HepG2 (cell line): ENCODE measurements around the gene TRIM37. TPM values are rescaled to one million over a fixed set of nuclear protein-coding genes. Genes with fewer than 3 reads are reported as not detected.

Experiments used
- ATAC-seq: fragments of 200-7000 bp; cut with Tn5 transposase; 3 replicates; pipeline ENCODE4 v1.9.1; 2020; ENCODE audit warnings: mild to moderate bottlenecking, moderate library complexity
- BruUV-seq: library from RNA; stranded (reverse); fragments of 400-500 nt; replicated peaks from 2 replicates; lab custom pipeline; 2021; lab: Mats Ljungman, UMichigan
- CTCF ChIA-PET: fragments of 300-600 bp; formaldehyde crosslinking; extraction: SDS; loops from one replicate; lab custom pipeline; 2021; ENCODE audit warnings: low total read pairs, inconsistent platforms, low intra/inter-chr PET ratio; lab: Yijun Ruan, JAX
- POLR2A ChIA-PET: fragments of 350-600 bp; sonication (Branson Sonifier 250); formaldehyde crosslinking; loops from one replicate; lab custom pipeline; 2020; ENCODE audit warnings: antibody characterized with exemption, inconsistent platforms; lab: Yijun Ruan, JAX
- DNase-seq: peaks from one replicate; pipeline ENCODE4 v3.0.0-alpha.2; 2015; ENCODE audit warnings: low spot score
- FAIRE-seq: peaks from 3 replicates; lab custom pipeline; 2011; peaks lifted over from hg19 to GRCh38; lab: Jason Lieb, UNC
- H2AFZ ChIP-seq: one replicate; pipeline ENCODE4 v1.6.1; 2011; ENCODE audit warnings: low read length, inconsistent platforms
- H3K27ac ChIP-seq: fragments of 300-600 bp; 3 replicates; pipeline ENCODE4 v1.8.0; 2011; ENCODE audit warnings: mixed run types, mild to moderate bottlenecking, mixed read lengths, low read length, inconsistent platforms; ENCODE audit not compliant: insufficient read depth; ENCODE audit errors: extremely low read length
- H3K27me3 ChIP-seq, 2 experiments: fragments of 200-600 bp in 1 of 2; 2 replicates in 1 of 2; 3 replicates in 1 of 2; pipeline versions ENCODE4 v1.6.0 to v1.8.0; 2011; ENCODE audit warnings: low read length in 2 of 2, mild to moderate bottlenecking in 2 of 2, moderate library complexity in 2 of 2, inconsistent platforms in 1 of 2; ENCODE audit not compliant: insufficient read depth in 2 of 2, control insufficient read depth in 1 of 2
- H3K36me3 ChIP-seq, 2 experiments: fragments of 200-600 bp in 1 of 2; replicated peaks in 1 of 2; 2 replicates in 1 of 2; 3 replicates in 1 of 2; pipeline versions ENCODE4 v1.5.1 to v1.8.0; 2011; ENCODE audit warnings: low read length in 2 of 2, inconsistent platforms in 1 of 2; ENCODE audit not compliant: insufficient read depth in 2 of 2, control insufficient read depth in 1 of 2
- H3K4me1 ChIP-seq: 2 replicates; pipeline ENCODE4 v1.5.1; 2012; ENCODE audit warnings: low read length, inconsistent platforms; ENCODE audit not compliant: insufficient read depth
- H3K4me2 ChIP-seq: 2 replicates; pipeline ENCODE4 v1.6.0; 2011; ENCODE audit warnings: low read depth, low read length, inconsistent platforms
- H3K4me3 ChIP-seq, 3 experiments: fragments of 200-600 bp in 1 of 3; sonication (generic), shearing (Covaris generic) in 1 of 3; replicated peaks in 1 of 3; 2 replicates each; pipeline ENCODE4 v1.5.1; 2011 to 2016; ENCODE audit warnings: low read length in 3 of 3, inconsistent platforms in 2 of 3, low read depth in 2 of 3, mild to moderate bottlenecking in 2 of 3, control low read depth in 1 of 3, mixed read lengths in 1 of 3; ENCODE audit not compliant: insufficient read depth in 1 of 3
- H3K79me2 ChIP-seq: one replicate; pipeline ENCODE4 v1.6.1; 2011; ENCODE audit warnings: low read length, inconsistent platforms; ENCODE audit not compliant: insufficient read depth
- H3K9ac ChIP-seq: 2 replicates; pipeline ENCODE4 v1.6.0; 2011; ENCODE audit warnings: mild to moderate bottlenecking, low read depth, low read length, inconsistent platforms; ENCODE audit not compliant: insufficient read depth
- H3K9me3 ChIP-seq: 2 replicates; pipeline ENCODE4 v1.5.1; 2012; ENCODE audit warnings: mild to moderate bottlenecking, low read length
- H4K20me1 ChIP-seq: 2 replicates; pipeline ENCODE4 v1.6.0; 2011; ENCODE audit warnings: inconsistent platforms, mild to moderate bottlenecking, low read length, moderate library complexity; ENCODE audit not compliant: insufficient read depth
- ASH2L ChIP-seq: fragments of 300-600, 200-600 bp; sonication (generic); IDR thresholded peaks from 2 replicates; pipeline ENCODE4 v1.7.0; 2017; ENCODE audit warnings: low read depth, mild to moderate bottlenecking, moderate library complexity, mixed read lengths, low read length; ENCODE audit not compliant: insufficient read length
- ATAD3A ChIP-seq: sonication (generic); formaldehyde crosslinking; IDR thresholded peaks from 2 replicates; pipeline ENCODE4 v1.4.0; 2020; ENCODE audit warnings: missing genetic modification reagents
- KDM5A ChIP-seq: fragments of 200-600 bp; sonication (generic); IDR thresholded peaks from 2 replicates; pipeline ENCODE4 v1.7.0; 2018; ENCODE audit warnings: antibody characterized with exemption, mild to moderate bottlenecking, low read length, borderline replicate concordance
- KLF12 ChIP-seq: sonication (generic); formaldehyde crosslinking; IDR thresholded peaks from 2 replicates; pipeline ENCODE4 v1.4.0; 2020; ENCODE audit warnings: missing genetic modification reagents, borderline replicate concordance
- LCORL ChIP-seq, 2 experiments: fragments of 450-650 bp in 1 of 2; sonication (generic) in 1 of 2; formaldehyde crosslinking in 1 of 2; IDR thresholded peaks; 2 replicates each; pipeline versions ENCODE4 v1.5.0 to v1.6.1; 2017 to 2020; ENCODE audit warnings: antibody characterized with exemption in 1 of 2, missing genetic modification reagents in 1 of 2
- MBNL3 ChIP-seq: fragments of 250-450 bp; sonication (Bioruptor Pico); conservative IDR thresholded peaks from 2 replicates; pipeline ENCODE4 v1.8.0; 2022; ENCODE audit warnings: mild to moderate bottlenecking, inconsistent platforms
- MLLT10 ChIP-seq: sonication (generic); formaldehyde crosslinking; IDR thresholded peaks from 2 replicates; pipeline ENCODE4 v1.4.0; 2020; ENCODE audit warnings: missing genetic modification reagents
- PAF1 ChIP-seq: IDR thresholded peaks from 2 replicates; pipeline ENCODE4 v1.6.1; 2016; ENCODE audit warnings: missing genetic modification reagents, missing compliant biosample characterization
- PCBP1 ChIP-seq: fragments of 200-400 bp; formaldehyde crosslinking; IDR thresholded peaks from 2 replicates; pipeline ENCODE4 v1.6.1; 2017; ENCODE audit warnings: mild to moderate bottlenecking, low read depth, low read length, borderline replicate concordance
- RORA ChIP-seq: sonication (generic); formaldehyde crosslinking; IDR thresholded peaks from 2 replicates; pipeline ENCODE4 v1.5.0; 2020; ENCODE audit warnings: mild to moderate bottlenecking, missing genetic modification reagents, moderate library complexity
- SMC3 ChIP-seq: IDR thresholded peaks from 2 replicates; pipeline ENCODE4 v1.6.1; 2011; ENCODE audit warnings: low read length, improper control_type of control experiment
- SOX6 ChIP-seq, 2 experiments: fragments of 450-650 bp in 1 of 2; sonication (generic) in 1 of 2; formaldehyde crosslinking in 1 of 2; IDR thresholded peaks; 2 replicates each; pipeline versions ENCODE4 v1.4.0 to v1.6.1; 2017 to 2020; ENCODE audit warnings: antibody characterized with exemption in 1 of 2, mild to moderate bottlenecking in 1 of 2, missing genetic modification reagents in 1 of 2
- SP4 ChIP-seq: sonication (generic); formaldehyde crosslinking; IDR thresholded peaks from 2 replicates; pipeline ENCODE4 v1.8.1; 2023; ENCODE audit warnings: mild to moderate bottlenecking, missing genetic modification reagents
- STAG1 ChIP-seq: sonication (generic); formaldehyde crosslinking; IDR thresholded peaks from 2 replicates; pipeline ENCODE4 v1.4.0; 2020; ENCODE audit warnings: missing genetic modification reagents
- THAP11 ChIP-seq: IDR thresholded peaks from 2 replicates; pipeline ENCODE4 v1.6.1; 2016; ENCODE audit warnings: missing biosample characterization, missing genetic modification reagents
- ZKSCAN1 ChIP-seq: fragments of 150-350 bp; IDR thresholded peaks from 2 replicates; pipeline ENCODE4 v1.6.1; 2014; ENCODE audit warnings: low read length
- WGBS: methylation state at CpG from one replicate; pipeline ENCODE4 v1.1.6; 2017; ENCODE audit warnings: low lambda C conversion rate; 5-methylcytosine and 5-hydroxymethylcytosine counted together
- in situ Hi-C: cut with HindIII; loops from 2 replicates; pipeline ENCODE4 v1.10.0; 2017; ENCODE audit warnings: low pct_unique_long_range_greater_than_20kb; ENCODE audit not compliant: extremely low pct_ligation_motif_present
- intact Hi-C: fragments of 100-400 bp; cut with micrococcal nuclease; formaldehyde crosslinking; loops from one replicate; pipeline ENCODE4 v1.10.0; 2022; ENCODE audit not compliant: unreplicated experiment
- polyA plus RNA-seq, 8 experiments: library from polyadenylated mRNA; depleted of rRNA in 3 of 8; stranded (reverse) in 7 of 8; unstranded in 1 of 8; fragments of >200 nt; fragmentation: Illumina TruSeq in 4 of 8; extraction: Trizol in 4 of 8; gene quantifications; 2 replicates each; pipeline versions ENCODE4 v1.2.1 to v1.2.3, GENCODE V29; 2011 to 2016; ENCODE audit warnings: low read depth in 4 of 8, missing spikeins in 1 of 8, mixed read lengths in 1 of 8; ENCODE audit not compliant: insufficient read depth in 1 of 8
- total RNA-seq, 5 experiments: library from RNA; depleted of rRNA; stranded (reverse); fragments of >200 nt; fragmentation: Illumina TruSeq; extraction: Trizol; gene quantifications; 2 replicates each; pipeline ENCODE4 v1.2.3, GENCODE V29; 2016; ENCODE audit warnings: low read depth in 1 of 5
- TF ChIP-seq, protein P1 (sequence below): sonication (generic); formaldehyde crosslinking; IDR thresholded peaks from 2 replicates; pipeline ENCODE4 v1.9.0; 2021; ENCODE audit warnings: missing genetic modification reagents, borderline replicate concordance

The TRIM37 gene
- total and polyA plus RNA-seq, 2 of the 13 experiments (the other 11 are each of a cell fraction or from before 2014, with no cell fraction given) = 12.4 to 39.1 TPM

GRCh38 chr17:59007995-59008394, 98.7 kb downstream of the TRIM37 start:
- BruUV-seq = no TSS peak
- POLR2A ChIA-PET = no interaction called here

GRCh38 chr17:59004338-59005111, 102.2 kb downstream of the TRIM37 start:
- H2AFZ ChIP-seq = no peak overlapping the region
- in situ Hi-C loops = loop anchor here (5.0 kb wide), 3 partner anchors 292 to 487 kb away; no protein-coding TSS in a partner anchor
- H3K27ac ChIP-seq = no peak overlapping the region
- H4K20me1 ChIP-seq = no peaks in the 10 kb centered on the region
- DNase-seq = peak; percentile 58
- H3K4me1 ChIP-seq = no peaks in the 10 kb centered on the region
- peaks cover 0 to 13% of the 10 kb centered on the region in 2 experiments; a peak in 3 of 5 replicates for H3K36me3 ChIP-seq
- FAIRE-seq = peak; percentile 87
- no TSS peak for BruUV-seq
- H3K27me3 ChIP-seq = no peaks in the 10 kb centered on the region
- H3K9me3 ChIP-seq = no peaks in the 10 kb centered on the region
- POLR2A ChIA-PET = interaction anchor here (1.0 to 1.4 kb wide), 4 partner anchors 288 to 486 kb away, joined by 3 to 7 read pairs (median 4); no protein-coding TSS in a partner anchor
- H3K4me2 ChIP-seq = no peak overlapping the region
- H3K9ac ChIP-seq = no peak overlapping the region
- no peak overlapping the region for H3K4me3 ChIP-seq
- WGBS = 31% methylated on average over 4 of the region's 4 CpGs
- CTCF ChIA-PET = interaction anchor here (0.7 to 4.0 kb wide), 5 partner anchors 293 to 486 kb away, joined by 3 to 62 read pairs (median 12); no protein-coding TSS in a partner anchor
- no peaks in the 10 kb centered on the region for H3K79me2 ChIP-seq
- peak; percentile 82 for ATAC-seq
- intact Hi-C loops = loop anchor here (1.0 to 10.0 kb wide), 3 partner anchors 293 to 486 kb away; no protein-coding TSS in a partner anchor
- TF ChIP-seq ZKSCAN1 = 0 out of 2 replicates have a peak, but pooled peaks have one; percentile 27
- TF ChIP-seq KDM5A = peak; percentile 47; the same call in 1 of the 2 replicates
- 0 out of 2 replicates have a peak, but pooled peaks have one; percentile 15 for TF ChIP-seq THAP11 (CRISPR knock-in tag)
- no peak for TF ChIP-seq SOX6 (IDR thresholded peaks at IDR 0.05)
- peak; percentile 23; the same call in 1 of the 2 replicates for TF ChIP-seq SOX6 (CRISPR knock-in tag; IDR thresholded peaks at IDR 0.05)
- TF ChIP-seq SMC3 = peak; percentile 95
- peak; percentile 76; the same call in 1 of the 2 replicates for TF ChIP-seq RORA
- TF ChIP-seq MBNL3 (CRISPR knock-in tag) = no peak
- TF ChIP-seq KLF12 = no peak
- peak; percentile 97 for TF ChIP-seq STAG1 (CRISPR knock-in tag)
- TF ChIP-seq, protein P1, sequence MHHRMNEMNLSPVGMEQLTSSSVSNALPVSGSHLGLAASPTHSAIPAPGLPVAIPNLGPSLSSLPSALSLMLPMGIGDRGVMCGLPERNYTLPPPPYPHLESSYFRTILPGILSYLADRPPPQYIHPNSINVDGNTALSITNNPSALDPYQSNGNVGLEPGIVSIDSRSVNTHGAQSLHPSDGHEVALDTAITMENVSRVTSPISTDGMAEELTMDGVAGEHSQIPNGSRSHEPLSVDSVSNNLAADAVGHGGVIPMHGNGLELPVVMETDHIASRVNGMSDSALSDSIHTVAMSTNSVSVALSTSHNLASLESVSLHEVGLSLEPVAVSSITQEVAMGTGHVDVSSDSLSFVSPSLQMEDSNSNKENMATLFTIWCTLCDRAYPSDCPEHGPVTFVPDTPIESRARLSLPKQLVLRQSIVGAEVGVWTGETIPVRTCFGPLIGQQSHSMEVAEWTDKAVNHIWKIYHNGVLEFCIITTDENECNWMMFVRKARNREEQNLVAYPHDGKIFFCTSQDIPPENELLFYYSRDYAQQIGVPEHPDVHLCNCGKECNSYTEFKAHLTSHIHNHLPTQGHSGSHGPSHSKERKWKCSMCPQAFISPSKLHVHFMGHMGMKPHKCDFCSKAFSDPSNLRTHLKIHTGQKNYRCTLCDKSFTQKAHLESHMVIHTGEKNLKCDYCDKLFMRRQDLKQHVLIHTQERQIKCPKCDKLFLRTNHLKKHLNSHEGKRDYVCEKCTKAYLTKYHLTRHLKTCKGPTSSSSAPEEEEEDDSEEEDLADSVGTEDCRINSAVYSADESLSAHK (CRISPR knock-in tag) = no peak
- TF ChIP-seq ASH2L = peak; percentile 37
- TF ChIP-seq LCORL (IDR thresholded peaks at IDR 0.05) = no peak
- 0 out of 2 replicates have a peak, but pooled peaks have one; percentile 37 for TF ChIP-seq LCORL (CRISPR knock-in tag; IDR thresholded peaks at IDR 0.05)

More at GRCh38 chr17:59007995-59008394, 98.7 kb downstream of the TRIM37 start:
- Histone ChIP-seq H3K9ac (no peak overlapping the region), H4K20me1 (no peaks in the 10 kb centered on the region), H3K79me2 (no peaks in the 10 kb centered on the region), H3K36me3 (peaks cover 4 to 25% of the 10 kb centered on the region in 2 experiments; a peak in 4 of 5 replicates), H3K27me3 (no peaks in the 10 kb centered on the region), H3K27ac (no peak overlapping the region), H3K9me3 (no peaks in the 10 kb centered on the region), H3K4me2 (no peak overlapping the region), H3K4me3 (no peak overlapping the region), H2AFZ (no peak overlapping the region), H3K4me1 (no peaks in the 10 kb centered on the region)
- FAIRE-seq (no peak), DNase-seq (no peak), ATAC-seq (no peak)
- CTCF ChIA-PET = no interaction called here
- in situ Hi-C loops = loop anchor here (5.0 kb wide), 1 partner anchor 421 kb away; no protein-coding TSS in a partner anchor
- intact Hi-C loops = loop anchor here (10.0 kb wide), 1 partner anchor 433 kb away; no protein-coding TSS in a partner anchor
- TF ChIP-seq ATAD3A (no peak), SP4 (CRISPR knock-in tag) (no peak), PAF1 (CRISPR knock-in tag) (no peak), PCBP1 (no peak), MLLT10 (CRISPR knock-in tag) (no peak)
- 87% methylated on average over 2 of the region's 2 CpGs for WGBS
